OCI-LY1 (cell line): ENCODE results near the gene PKM.

Experiments used
- H2AFZ ChIP-seq: fragments of 200-600 bp; sonication (generic), shearing (Covaris generic); 2 replicates; pipeline ENCODE4 v1.6.0; 2014; ENCODE audit warnings: antibody characterized with exemption, mild to moderate bottlenecking, low read length
- H3F3A ChIP-seq: fragments of 200-600 bp; sonication (generic), shearing (Covaris generic); 2 replicates; pipeline ENCODE4 v1.6.0; 2014; ENCODE audit warnings: mild to moderate bottlenecking, antibody characterized with exemption, low read length, moderate library complexity; ENCODE audit not compliant: insufficient read depth
- H3K27ac ChIP-seq: fragments of 200-600 bp; sonication (generic); 2 replicates; pipeline ENCODE4 v1.5.1; 2014; ENCODE audit warnings: low read length, mixed run types, mild to moderate bottlenecking, low read depth; ENCODE audit not compliant: poor library complexity, severe bottlenecking
- H3K27me3 ChIP-seq: fragments of 200-600 bp; sonication (generic); 2 replicates; pipeline ENCODE4 v1.6.0; 2014; ENCODE audit warnings: antibody characterized with exemption, mild to moderate bottlenecking, low read length, moderate library complexity; ENCODE audit not compliant: insufficient read depth
- H3K36me3 ChIP-seq: fragments of 200-600 bp; sonication (generic); 2 replicates; pipeline ENCODE4 v1.6.1; 2014; ENCODE audit warnings: mild to moderate bottlenecking, antibody characterized with exemption, low read length, moderate library complexity, mixed read lengths; ENCODE audit not compliant: insufficient read depth
- H3K4me1 ChIP-seq: fragments of 200-600 bp; sonication (generic); 2 replicates; pipeline ENCODE4 v1.5.1; 2014; ENCODE audit warnings: mild to moderate bottlenecking, low read length, moderate library complexity; ENCODE audit not compliant: insufficient read depth, severe bottlenecking
- H3K4me2 ChIP-seq: fragments of 200-600 bp; sonication (generic), shearing (Covaris generic); 2 replicates; pipeline ENCODE4 v1.6.1; 2014; ENCODE audit warnings: low read length
- H3K4me3 ChIP-seq: fragments of 200-600 bp; sonication (generic); 2 replicates; pipeline ENCODE4 v1.5.1; 2014; ENCODE audit warnings: low read length, low read depth, mild to moderate bottlenecking, mixed read lengths; ENCODE audit not compliant: poor library complexity, severe bottlenecking
- H3K79me2 ChIP-seq: fragments of 200-600 bp; shearing (Covaris generic); 2 replicates; pipeline ENCODE4 v1.6.1; 2016; ENCODE audit warnings: mixed run types, low read length, mixed read lengths; ENCODE audit not compliant: insufficient read depth
- H3K9ac ChIP-seq: fragments of 200-600 bp; sonication (generic), shearing (Covaris generic); 2 replicates; pipeline ENCODE4 v1.6.1; 2014; ENCODE audit warnings: mild to moderate bottlenecking, low read length, mixed read lengths
- H3K9me2 ChIP-seq: fragments of 200-600 bp; sonication (generic), shearing (Covaris generic); 2 replicates; pipeline ENCODE4 v1.6.1; 2014; ENCODE audit warnings: low read depth, mild to moderate bottlenecking, low read length, mixed read lengths
- H3K9me3 ChIP-seq: fragments of 200-600 bp; shearing (Covaris generic); 2 replicates; pipeline ENCODE4 v1.6.1; 2014; ENCODE audit warnings: low read length, mixed read lengths
- H4K20me1 ChIP-seq: fragments of 200-600 bp; sonication (generic), shearing (Covaris generic); 2 replicates; pipeline ENCODE4 v1.6.0; 2016; ENCODE audit warnings: mild to moderate bottlenecking, low read length; ENCODE audit not compliant: insufficient read depth
- EZH2 ChIP-seq: fragments of 200-600 bp; sonication (generic), shearing (Covaris generic); IDR thresholded peaks from 2 replicates; pipeline ENCODE4 v1.8.0; 2017; ENCODE audit warnings: borderline replicate concordance, mixed run types, mild to moderate bottlenecking, antibody characterized with exemption, low read length, moderate library complexity, mixed read lengths
- TF ChIP-seq, protein P1 (sequence below): fragments of 200-600 bp; sonication (generic), shearing (Covaris generic); IDR thresholded peaks from 2 replicates; pipeline ENCODE4 v1.5.1; 2017; ENCODE audit warnings: mild to moderate bottlenecking, antibody characterized with exemption, low read length, moderate library complexity, mixed read lengths

PKM gene

DNA sequence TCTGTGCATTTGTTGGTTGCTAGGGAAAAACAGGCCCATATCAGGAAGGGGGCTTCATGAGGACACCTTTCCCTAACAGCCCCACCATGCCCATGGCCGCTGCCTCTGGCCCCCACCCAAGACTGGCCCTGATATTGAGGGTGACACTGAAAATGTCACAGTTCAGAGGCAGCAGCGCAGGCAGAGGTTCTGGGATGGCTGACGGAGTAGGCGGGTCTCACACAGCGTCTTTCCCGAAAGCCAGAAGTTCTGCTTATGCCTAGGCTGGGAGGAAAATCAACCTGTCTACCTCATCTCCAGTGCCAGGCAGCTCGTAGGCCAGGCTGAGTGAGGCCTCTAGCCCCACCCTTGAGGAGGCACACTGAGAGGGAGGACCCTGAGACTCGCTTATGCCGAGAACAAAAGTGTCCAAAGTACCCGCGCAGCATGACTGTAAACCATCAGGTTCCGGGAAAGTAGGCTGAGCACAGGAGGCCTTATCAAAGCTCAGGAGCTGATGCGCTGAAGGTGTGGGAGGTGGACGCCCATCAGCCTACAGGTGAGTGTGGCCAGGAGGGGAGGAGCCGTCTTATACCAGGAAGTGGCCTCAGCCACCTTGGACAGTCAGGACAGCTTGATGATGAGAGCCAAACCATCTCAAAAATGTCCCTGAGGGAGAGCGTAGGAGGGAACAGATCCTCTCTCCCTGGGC is 60.9 kb downstream of the PKM start:
- Histone ChIP-seq H3K9ac (no peak overlapping the region), H3K9me2 (no peaks in the 10 kb centered on the region), H2AFZ (no peak overlapping the region), H3K36me3 (no peaks in the 10 kb centered on the region), H3F3A (no peaks in the 10 kb centered on the region), H4K20me1 (no peaks in the 10 kb centered on the region), H3K79me2 (no peaks in the 10 kb centered on the region), H3K9me3 (no peaks in the 10 kb centered on the region), H3K4me1 (no peaks in the 10 kb centered on the region), H3K4me3 (no peak overlapping the region), H3K4me2 (no peak overlapping the region), H3K27me3 (no peaks in the 10 kb centered on the region), H3K27ac (no peak overlapping the region)
- no peak for TF ChIP-seq EZH2
- TF ChIP-seq, protein P1, sequence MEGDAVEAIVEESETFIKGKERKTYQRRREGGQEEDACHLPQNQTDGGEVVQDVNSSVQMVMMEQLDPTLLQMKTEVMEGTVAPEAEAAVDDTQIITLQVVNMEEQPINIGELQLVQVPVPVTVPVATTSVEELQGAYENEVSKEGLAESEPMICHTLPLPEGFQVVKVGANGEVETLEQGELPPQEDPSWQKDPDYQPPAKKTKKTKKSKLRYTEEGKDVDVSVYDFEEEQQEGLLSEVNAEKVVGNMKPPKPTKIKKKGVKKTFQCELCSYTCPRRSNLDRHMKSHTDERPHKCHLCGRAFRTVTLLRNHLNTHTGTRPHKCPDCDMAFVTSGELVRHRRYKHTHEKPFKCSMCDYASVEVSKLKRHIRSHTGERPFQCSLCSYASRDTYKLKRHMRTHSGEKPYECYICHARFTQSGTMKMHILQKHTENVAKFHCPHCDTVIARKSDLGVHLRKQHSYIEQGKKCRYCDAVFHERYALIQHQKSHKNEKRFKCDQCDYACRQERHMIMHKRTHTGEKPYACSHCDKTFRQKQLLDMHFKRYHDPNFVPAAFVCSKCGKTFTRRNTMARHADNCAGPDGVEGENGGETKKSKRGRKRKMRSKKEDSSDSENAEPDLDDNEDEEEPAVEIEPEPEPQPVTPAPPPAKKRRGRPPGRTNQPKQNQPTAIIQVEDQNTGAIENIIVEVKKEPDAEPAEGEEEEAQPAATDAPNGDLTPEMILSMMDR, result no peak

DNA sequence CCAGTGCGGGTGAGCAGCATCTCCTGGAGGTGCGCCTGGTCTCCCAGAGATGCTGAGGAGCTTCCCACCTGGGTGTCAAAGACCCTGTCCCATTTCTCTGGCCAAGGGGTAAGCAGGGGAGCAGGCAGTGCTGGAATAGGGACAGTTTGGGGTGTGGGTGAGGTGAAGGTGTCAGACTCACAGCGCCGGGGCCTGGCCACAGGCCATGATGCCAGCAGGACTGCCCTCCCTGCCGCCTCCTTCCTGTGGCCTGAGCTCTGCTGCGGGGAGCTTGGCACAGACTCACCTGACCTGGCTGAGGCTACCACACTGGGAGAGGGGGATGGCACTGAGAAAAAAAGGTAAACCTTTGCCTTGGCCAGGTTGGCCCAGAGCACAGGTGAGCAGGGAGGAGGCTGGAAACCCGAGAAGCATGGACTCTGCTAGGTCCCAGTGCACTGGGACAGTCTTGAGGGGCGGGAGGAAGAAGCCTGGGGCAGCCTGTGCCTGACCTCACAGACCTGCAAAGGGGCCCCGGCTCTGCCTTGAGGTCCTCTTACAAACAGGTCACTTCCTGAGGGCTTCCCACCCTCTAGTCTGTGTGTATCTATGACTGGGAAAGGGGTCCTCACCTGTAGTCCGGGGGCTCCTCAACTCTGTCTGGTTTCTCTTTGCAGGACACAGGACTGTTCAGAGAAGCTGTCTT is 61.6 kb downstream of the PKM start:
- no peak for TF ChIP-seq EZH2
- TF ChIP-seq, protein P1, result no peak
- no peaks in the 10 kb centered on the region for H3K36me3 ChIP-seq
- H4K20me1 ChIP-seq, result no peaks in the 10 kb centered on the region
- no peak overlapping the region for H3K9ac ChIP-seq
- H3K4me2 ChIP-seq, result no peak overlapping the region
- no peak overlapping the region for H3K4me3 ChIP-seq
- H2AFZ ChIP-seq, result no peak overlapping the region
- H3K4me1 ChIP-seq, result no peaks in the 10 kb centered on the region
- H3K27ac ChIP-seq, result no peak overlapping the region
- H3K27me3 ChIP-seq, result no peaks in the 10 kb centered on the region
- no peaks in the 10 kb centered on the region for H3K9me2 ChIP-seq
- no peaks in the 10 kb centered on the region for H3K9me3 ChIP-seq
- H3K79me2 ChIP-seq, result no peaks in the 10 kb centered on the region
- H3F3A ChIP-seq, result no peaks in the 10 kb centered on the region

DNA sequence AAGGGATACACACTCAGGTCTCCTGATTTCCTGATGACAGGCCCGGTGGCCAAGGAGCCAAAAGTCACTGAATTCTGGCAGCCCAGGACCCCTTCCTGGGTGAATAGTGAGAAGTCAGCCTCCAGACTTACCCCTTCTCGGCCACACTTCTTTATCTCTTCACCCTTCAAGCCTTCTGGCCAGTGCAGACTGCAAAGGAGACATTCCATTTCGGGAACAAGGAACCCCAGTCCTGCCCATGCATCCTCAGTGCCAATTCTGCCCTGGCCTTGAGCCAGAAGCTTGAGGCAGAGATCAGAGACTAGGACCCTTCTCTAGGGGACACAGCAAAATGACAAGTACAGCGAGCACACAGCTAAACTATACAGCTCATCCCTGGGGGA is 62.2 kb downstream of the PKM start:
- H3K9me2 ChIP-seq, result no peaks in the 10 kb centered on the region
- TF ChIP-seq EZH2, result no peak
- TF ChIP-seq, protein P1, result no peak
- no peaks in the 10 kb centered on the region for H3K36me3 ChIP-seq
- no peaks in the 10 kb centered on the region for H3K4me1 ChIP-seq
- H4K20me1 ChIP-seq, result no peaks in the 10 kb centered on the region
- no peaks in the 10 kb centered on the region for H3K79me2 ChIP-seq
- H3K9me3 ChIP-seq, result no peaks in the 10 kb centered on the region
- no peak overlapping the region for H3K27ac ChIP-seq
- H3K4me3 ChIP-seq, result no peak overlapping the region
- H3K9ac ChIP-seq, result no peak overlapping the region
- no peaks in the 10 kb centered on the region for H3F3A ChIP-seq
- H3K4me2 ChIP-seq, result no peak overlapping the region
- no peak overlapping the region for H2AFZ ChIP-seq
- H3K27me3 ChIP-seq, result no peaks in the 10 kb centered on the region
